ENCODE data around the gene KAZALD1. TPM values are rescaled to one million over a fixed set of nuclear protein-coding genes. Genes with fewer than 3 reads are reported as not detected.

KAZALD1 gene
- total and polyA plus RNA-seq, 8 donors = 0.19 to 1.6 (median 1.0) TPM

GRCh38 chr10:101042667-101043362 lies 19.0 kb upstream of the KAZALD1 start:
- H3K36me3 ChIP-seq = peaks cover 0 to 1% (median under 1%) of the 10 kb centered on the region in 3 donors
- H3K27ac ChIP-seq = peak overlapping the region; percentile 80 to 96 (median 85)
- peak; percentile 93 to 98 (median 98) for DNase-seq
- peak overlapping the region; percentile 26 to 49 (median 44) for H3K4me3 ChIP-seq
- 2 to 4% methylated on average over 40 of the region's 40 CpGs for WGBS, 2 donors
- peak; percentile 82 for FAIRE-seq
- H3K4me1 ChIP-seq = peaks cover 5 to 12% (median 6%) of the 10 kb centered on the region in 3 donors
- no peak for TF ChIP-seq CTCF (IDR thresholded peaks at IDR 0.05)
- H3K27me3 ChIP-seq = peaks cover 0 to 1% (median 0%) of the 10 kb centered on the region in 4 donors
- no peaks in the 10 kb centered on the region for H3K9me3 ChIP-seq
- ATAC-seq = peak; percentile 91 to 97 (median 94)
- intact Hi-C loops (cut with DNase I) = no loop called here

GRCh38 chr10:101043363-101043707 lies 18.5 kb upstream of the KAZALD1 start:
- Histone ChIP-seq H3K27me3 (peaks cover 0 to 2% (median 0%) of the 10 kb centered on the region in 4 donors), H3K27ac (peak overlapping the region; percentile 80 to 96 (median 85)), H3K4me1 (peaks cover 5 to 12% (median 6%) of the 10 kb centered on the region in 3 donors), H3K36me3 (no peaks in the 10 kb centered on the region), H3K4me3 (peak overlapping the region; percentile 26 to 49 (median 44)), H3K9me3 (no peaks in the 10 kb centered on the region)
- WGBS, 2 donors = 33 to 40% methylated on average over 2 of the region's 2 CpGs
- ATAC-seq (peak in 3 of 4 donors; percentile 2 to 4 (median 2)), FAIRE-seq (no peak), DNase-seq (no peak)
- no peak for TF ChIP-seq CTCF (IDR thresholded peaks at IDR 0.05)
- intact Hi-C loops (cut with DNase I) = no loop called here

GRCh38 chr10:101044117-101044516 lies 17.7 kb upstream of the KAZALD1 start:
- ATAC-seq (no peak), FAIRE-seq (no peak)
- no peak overlapping the region for H3K27ac ChIP-seq

GRCh38 chr10:101046332-101047238 lies 15.2 kb upstream of the KAZALD1 start:
- TF ChIP-seq CTCF (IDR thresholded peaks at IDR 0.05) = no peak
- intact Hi-C loops (cut with DNase I) = no loop called here
- no peaks in the 10 kb centered on the region for H3K9me3 ChIP-seq
- FAIRE-seq (no peak), DNase-seq (no peak), ATAC-seq (no peak)
- no peak overlapping the region for H3K4me3 ChIP-seq
- H3K4me1 ChIP-seq = peaks cover 5 to 8% (median 6%) of the 10 kb centered on the region in 3 donors
- H3K36me3 ChIP-seq = no peaks in the 10 kb centered on the region
- peaks cover 0 to 9% (median 3%) of the 10 kb centered on the region in 4 donors for H3K27me3 ChIP-seq
- H3K27ac ChIP-seq = no peak overlapping the region
- WGBS, 2 donors = 38% methylated on average over 25 of the region's 25 CpGs

More at GRCh38 chr10:101044117-101044516, 17.7 kb upstream of the KAZALD1 start:
- no peak for TF ChIP-seq CTCF (IDR thresholded peaks at IDR 0.05)
- DNase-seq = no peak
- WGBS, 2 donors = 74 to 75% methylated on average over 2 of the region's 2 CpGs
- peaks cover 0 to 3% (median 1%) of the 10 kb centered on the region in 4 donors for H3K27me3 ChIP-seq
- intact Hi-C loops (cut with DNase I) = no loop called here
- H3K4me1 ChIP-seq = peaks cover 5 to 12% (median 6%) of the 10 kb centered on the region in 3 donors
- no peaks in the 10 kb centered on the region for H3K36me3 ChIP-seq
- no peaks in the 10 kb centered on the region for H3K9me3 ChIP-seq
- H3K4me3 ChIP-seq = no peak overlapping the region
